Neural crest cell (in vitro differentiated cells): ENCODE data around the gene CDH24. TPM values are rescaled to one million over a fixed set of nuclear protein-coding genes. Genes with fewer than 3 reads are reported as not detected.

Experiments used
- DNase-seq: peaks from one replicate; pipeline ENCODE4 v3.0.0; 2021; ENCODE audit warnings: low read depth, mixed read lengths, low spot score
- H3K27ac Mint-ChIP-seq: one replicate; pipeline ENCODE4 v1.8.0; 2021; ENCODE audit warnings: mild to moderate bottlenecking, mixed read lengths; ENCODE audit not compliant: unreplicated experiment
- H3K27me3 Mint-ChIP-seq: 2 replicates; pipeline ENCODE4 v1.8.0; 2021; ENCODE audit warnings: low read depth, mild to moderate bottlenecking, mixed read lengths
- H3K36me3 Mint-ChIP-seq: 2 replicates; pipeline ENCODE4 v1.8.0; 2021; ENCODE audit warnings: low read depth, mild to moderate bottlenecking, mixed read lengths
- H3K4me1 Mint-ChIP-seq: 2 replicates; pipeline ENCODE4 v1.8.0; 2021; ENCODE audit warnings: mixed read lengths
- H3K4me3 Mint-ChIP-seq: one replicate; pipeline ENCODE4 v1.8.0; 2021; ENCODE audit warnings: mild to moderate bottlenecking, mixed read lengths
- H3K9me3 Mint-ChIP-seq: 2 replicates; pipeline ENCODE4 v1.8.0; 2021; ENCODE audit warnings: mixed read lengths
- CTCF ChIP-seq: fragments of 200-600 bp; sonication (generic); conservative IDR thresholded peaks from 2 replicates; pipeline ENCODE4 v1.5.0; 2021; ENCODE audit warnings: antibody characterized with exemption, mild to moderate bottlenecking
- total RNA-seq: library from RNA; stranded (reverse); gene quantifications from 2 replicates; pipeline ENCODE4 v1.2.1, GENCODE V29; 2021

The CDH24 gene
- total RNA-seq, 1 donor from 2014 or later, result 37.2 TPM

DNA sequence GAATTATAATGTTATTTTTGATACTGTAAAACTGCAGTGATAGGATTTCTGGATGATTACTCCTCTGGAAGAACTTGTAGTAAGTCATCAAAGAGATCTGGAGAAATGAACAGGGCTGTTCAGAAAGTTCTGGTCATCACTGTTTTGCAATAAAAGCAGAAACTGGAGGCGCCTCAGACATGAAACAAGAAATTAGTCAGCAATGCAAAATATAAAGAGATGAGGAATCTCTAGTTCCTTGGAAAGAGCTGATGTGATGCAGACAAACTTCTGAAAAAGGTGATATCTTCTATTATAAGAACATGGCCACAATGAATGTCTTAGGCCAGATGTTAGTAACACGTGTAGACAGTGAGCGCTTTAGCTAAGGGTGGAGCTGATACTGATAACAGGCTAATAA lies 28.1 kb upstream of the CDH24 start:
- Mint-ChIP-seq H3K27ac (no peak overlapping the region), H3K36me3 (peaks cover 6% of the 10 kb centered on the region), H3K4me3 (no peak overlapping the region), H3K9me3 (no peaks in the 10 kb centered on the region), H3K4me1 (no peaks in the 10 kb centered on the region), H3K27me3 (no peaks in the 10 kb centered on the region)
- TF ChIP-seq CTCF, result no peak
- DNase-seq, result no peak

GRCh38 chr14:23080474-23080873 lies 23.2 kb upstream of the CDH24 start:
- DNase-seq, result no peak
- Mint-ChIP-seq H3K4me3 (no peak overlapping the region), H3K27me3 (no peaks in the 10 kb centered on the region), H3K36me3 (peaks cover 11% of the 10 kb centered on the region), H3K9me3 (no peaks in the 10 kb centered on the region), H3K27ac (no peak overlapping the region), H3K4me1 (no peaks in the 10 kb centered on the region)
- no peak for TF ChIP-seq CTCF

DNA sequence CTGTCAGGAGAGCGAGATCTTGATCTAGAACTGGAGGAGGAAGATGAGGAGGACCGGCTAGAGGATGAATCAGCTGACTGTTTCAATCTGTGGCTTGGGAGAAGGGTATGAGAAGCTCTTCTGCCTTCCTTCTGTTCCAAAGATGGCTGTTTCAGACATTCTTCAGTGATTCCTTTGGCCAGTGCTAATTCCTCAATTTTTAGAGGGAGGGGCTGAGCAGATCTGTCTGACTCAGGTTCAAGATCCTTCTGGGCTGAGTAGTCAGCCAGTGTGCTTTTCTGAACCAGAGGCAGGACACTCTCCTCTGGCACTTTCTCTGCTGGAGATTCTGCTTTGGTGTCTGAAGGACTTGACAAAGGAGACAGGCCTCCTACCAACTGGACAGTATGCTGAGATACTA lies 22.4 kb upstream of the CDH24 start:
- Mint-ChIP-seq H3K9me3 (no peaks in the 10 kb centered on the region), H3K27ac (no peak overlapping the region), H3K36me3 (peaks cover 11% of the 10 kb centered on the region), H3K4me3 (no peak overlapping the region), H3K27me3 (no peaks in the 10 kb centered on the region), H3K4me1 (no peaks in the 10 kb centered on the region)
- DNase-seq, result no peak
- TF ChIP-seq CTCF, result no peak

- DNase-seq, result no peak
These were observed 21.4 kb upstream of the CDH24 start for GRCh38 chr14:23078692-23079116.

DNA sequence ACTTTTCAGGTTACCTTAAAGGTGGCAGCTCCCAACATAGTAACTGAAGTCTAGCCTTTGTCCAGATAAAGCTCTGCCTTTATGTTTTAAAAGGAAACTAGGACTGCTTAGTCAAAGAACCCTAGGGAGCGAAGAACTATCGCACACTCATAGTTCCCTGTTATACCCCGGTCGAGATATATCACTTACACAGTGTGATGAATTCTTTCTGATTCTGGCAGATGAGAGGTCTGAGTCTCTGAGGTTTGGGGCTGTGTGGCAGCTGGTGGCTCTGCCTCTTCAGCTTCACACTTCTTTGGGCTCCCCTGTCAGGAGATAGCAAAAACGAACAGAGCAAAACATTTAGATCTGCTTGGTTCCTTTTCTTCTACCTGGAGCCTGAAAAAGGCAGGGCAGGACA lies 20.6 kb upstream of the CDH24 start:
- Mint-ChIP-seq H3K4me3 (no peak overlapping the region), H3K9me3 (no peaks in the 10 kb centered on the region), H3K4me1 (no peaks in the 10 kb centered on the region), H3K36me3 (peaks cover 11% of the 10 kb centered on the region), H3K27me3 (no peaks in the 10 kb centered on the region), H3K27ac (no peak overlapping the region)
- DNase-seq, result no peak
- no peak for TF ChIP-seq CTCF

More at GRCh38 chr14:23078692-23079116, 21.4 kb upstream of the CDH24 start:
- no peaks in the 10 kb centered on the region for H3K9me3 Mint-ChIP-seq
- no peaks in the 10 kb centered on the region for H3K4me1 Mint-ChIP-seq
- TF ChIP-seq CTCF, result no peak
- H3K36me3 Mint-ChIP-seq, result peaks cover 11% of the 10 kb centered on the region
- no peak overlapping the region for H3K4me3 Mint-ChIP-seq
- no peaks in the 10 kb centered on the region for H3K27me3 Mint-ChIP-seq
- no peak overlapping the region for H3K27ac Mint-ChIP-seq
